Stimulated activated CD4-positive, alpha-beta T cell treated with anti-CD3 and anti-CD28 coated beads, Interleukin-2, amount 100 ng/mL, for 48 hours (primary cell): ENCODE results near the gene PCNA.
"Not testable (repeated sequence)": the region's sequence is repeated elsewhere in the genome, so short reads cannot be mapped to it uniquely, and the experiment has no call there.

Experiments used
- DNase-seq, 2 donors: peaks; one replicate each; pipeline ENCODE4 v3.0.0-alpha.2; 2020

The PCNA gene

GRCh38 chr20:5141615-5142014, 21.9 kb upstream of the PCNA start:
- DNase-seq, result no peak

- no peak for DNase-seq
These were observed 20.4 kb upstream of the PCNA start for GRCh38 chr20:5140195-5140594.

- DNase-seq, result no peak
These were observed 16.3 kb upstream of the PCNA start for GRCh38 chr20:5136096-5136495.

- no peak for DNase-seq
These were observed 15.7 kb upstream of the PCNA start for GRCh38 chr20:5135363-5136012.

GRCh38 chr20:5133998-5134397, 14.2 kb upstream of the PCNA start:
- no peak for DNase-seq

GRCh38 chr20:5131502-5131901, 11.7 kb upstream of the PCNA start:
- DNase-seq, result no peak

GRCh38 chr20:5128886-5129285, 9.1 kb upstream of the PCNA start:
- DNase-seq, result no peak

GRCh38 chr20:5127859-5128424, 8.2 kb upstream of the PCNA start:
- DNase-seq, result no peak

GRCh38 chr20:5127204-5127858, 7.6 kb upstream of the PCNA start:
- DNase-seq, result peak; percentile 48 to 55

GRCh38 chr20:5126512-5127203, 6.9 kb upstream of the PCNA start, which contains the start of gene CDS2:
CDS2 (plus strand) TSS chr20:5127008; CDS start chr20:5127093, 85 bp downstream.
- DNase-seq, result peak; percentile 100

GRCh38 chr20:5122873-5123260, 3.1 kb upstream of the PCNA start:
- DNase-seq, result no peak

GRCh38 chr20:5120185-5120476, 373 bp upstream of the PCNA start:
- no peak for DNase-seq

- DNase-seq, result no peak
These were observed 669 bp downstream of the PCNA start for GRCh38 chr20:5119143-5119434.

GRCh38 chr20:5118220-5119142, 1.3 kb downstream of the PCNA start:
- DNase-seq, result no peak

- DNase-seq, result no peak
These were observed 2.9 kb downstream of the PCNA start for GRCh38 chr20:5116875-5117274.

- no peak for DNase-seq
These were observed 5.4 kb downstream of the PCNA start for GRCh38 chr20:5114403-5114802.

GRCh38 chr20:5113615-5113986, 6.2 kb downstream of the PCNA start:
- no peak for DNase-seq

- DNase-seq, result no peak
These were observed 10.5 kb downstream of the PCNA start for GRCh38 chr20:5109276-5109675.

GRCh38 chr20:5104479-5104878, 15.3 kb downstream of the PCNA start:
- DNase-seq, result no peak

GRCh38 chr20:5100684-5101347, 18.9 kb downstream of the PCNA start:
- peak; percentile 74 to 76 for DNase-seq

GRCh38 chr20:5099909-5100308, 19.8 kb downstream of the PCNA start:
- DNase-seq, result not testable (repeated sequence)

GRCh38 chr20:5099009-5099408, 20.7 kb downstream of the PCNA start:
- not testable (repeated sequence) for DNase-seq

- DNase-seq, result no peak
These were observed 23.3 kb downstream of the PCNA start for GRCh38 chr20:5096463-5096862.
